ENCODE measurements around the gene NT5M.

Gene NT5M

DNA sequence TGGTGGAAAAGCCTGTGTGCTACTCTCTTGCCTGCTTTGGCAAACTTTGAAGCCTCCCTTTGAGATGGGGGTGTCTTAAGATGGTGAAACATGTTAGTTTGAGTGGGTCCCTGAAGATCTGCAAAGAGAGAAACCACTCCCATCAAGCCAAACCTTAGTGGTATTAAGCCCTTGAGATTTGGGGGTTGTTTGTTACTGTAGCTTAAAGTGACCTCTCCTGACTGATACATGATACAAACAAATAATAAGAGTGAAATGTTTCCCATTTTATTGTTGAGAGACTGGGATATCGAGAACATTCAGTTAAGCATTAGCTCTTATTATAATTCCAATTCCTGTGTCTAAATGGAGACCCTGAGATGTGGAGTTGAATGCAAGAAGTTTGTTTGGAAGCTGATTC is 63.1 kb downstream of the NT5M start:
- Histone ChIP-seq H3K9ac (ENCODE audit: low read length in 2 of 2) (no peak overlapping the region), H3K27me3 (ENCODE audit: control insufficient read depth in 1 of 2, insufficient read depth in 2 of 2, low read length in 2 of 2) (peaks cover 8 to 11% of the 10 kb centered on the region in 2 donors), H3K9me3 (ENCODE audit: control insufficient read depth in 2 of 2, low read length in 2 of 2) (peaks cover 0 to 4% of the 10 kb centered on the region in 2 donors), H3K36me3 (ENCODE audit: control insufficient read depth in 2 of 2, insufficient read depth in 2 of 2, low read length in 2 of 2) (no peaks in the 10 kb centered on the region), H3K4me3 (ENCODE audit: low read length in 2 of 2) (no peak overlapping the region), H3K27ac (ENCODE audit: low read length) (no peak overlapping the region), H3K4me1 (ENCODE audit: control insufficient read depth, insufficient read depth, low read length) (no peaks in the 10 kb centered on the region)

DNA sequence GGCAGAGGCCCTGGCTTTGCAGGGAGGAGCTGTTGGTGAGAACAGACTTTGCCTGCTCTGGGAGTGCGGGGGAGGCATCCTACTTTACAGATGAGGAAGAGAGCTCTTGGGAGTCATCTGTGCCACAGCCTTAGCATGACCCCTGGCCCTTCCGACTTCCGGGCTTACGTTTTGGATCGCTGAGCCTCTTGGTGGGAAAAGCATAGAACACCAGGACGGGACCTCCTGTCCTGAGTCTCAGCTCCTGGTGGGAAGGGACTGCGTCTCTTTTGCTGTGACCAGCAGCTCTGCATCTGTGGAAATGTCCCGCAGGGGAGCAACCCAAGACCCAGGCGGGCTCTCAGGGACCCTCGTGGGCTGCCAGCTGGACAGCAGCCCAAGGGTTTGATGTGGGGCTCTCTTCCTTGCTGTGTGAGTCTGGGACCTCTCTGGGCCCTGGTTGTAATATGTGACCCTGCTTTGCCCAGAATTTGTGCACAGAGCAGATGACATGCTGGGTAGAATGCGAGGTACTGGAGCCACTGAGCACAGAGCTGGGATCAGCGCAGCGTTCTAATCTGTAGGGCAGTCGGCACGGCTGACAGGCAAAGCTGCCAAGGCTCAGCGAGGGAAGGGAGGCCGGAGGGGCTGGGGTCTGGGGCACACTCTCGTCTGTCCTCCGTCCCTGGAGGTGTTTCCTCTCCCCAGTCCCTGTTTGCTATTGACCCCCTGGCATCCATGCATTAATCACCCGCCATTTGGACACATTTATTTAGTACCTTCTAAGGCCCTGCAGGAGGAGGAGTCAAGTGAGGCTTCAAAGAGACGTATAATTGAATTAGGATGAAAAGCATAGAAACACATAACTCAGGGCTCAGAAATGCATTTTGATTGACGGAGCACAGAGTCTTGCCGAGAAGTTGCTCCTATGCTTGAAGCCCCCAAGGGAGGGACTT is 64.0 kb downstream of the NT5M start:
- no peak overlapping the region for H3K27ac ChIP-seq (ENCODE audit: low read length)
- H3K27me3 ChIP-seq (ENCODE audit: control insufficient read depth in 1 of 2, insufficient read depth in 2 of 2, low read length in 2 of 2) = peaks cover 8 to 11% of the 10 kb centered on the region in 2 donors
- peaks cover 0 to 4% of the 10 kb centered on the region in 2 donors for H3K9me3 ChIP-seq (ENCODE audit: control insufficient read depth in 2 of 2, low read length in 2 of 2)
- H3K36me3 ChIP-seq (ENCODE audit: control insufficient read depth in 2 of 2, insufficient read depth in 2 of 2, low read length in 2 of 2) = no peaks in the 10 kb centered on the region
- no peak overlapping the region for H3K9ac ChIP-seq (ENCODE audit: low read length in 2 of 2)
- no peak overlapping the region for H3K4me3 ChIP-seq (ENCODE audit: low read length in 2 of 2)
- H3K4me1 ChIP-seq (ENCODE audit: control insufficient read depth, insufficient read depth, low read length) = no peaks in the 10 kb centered on the region

DNA sequence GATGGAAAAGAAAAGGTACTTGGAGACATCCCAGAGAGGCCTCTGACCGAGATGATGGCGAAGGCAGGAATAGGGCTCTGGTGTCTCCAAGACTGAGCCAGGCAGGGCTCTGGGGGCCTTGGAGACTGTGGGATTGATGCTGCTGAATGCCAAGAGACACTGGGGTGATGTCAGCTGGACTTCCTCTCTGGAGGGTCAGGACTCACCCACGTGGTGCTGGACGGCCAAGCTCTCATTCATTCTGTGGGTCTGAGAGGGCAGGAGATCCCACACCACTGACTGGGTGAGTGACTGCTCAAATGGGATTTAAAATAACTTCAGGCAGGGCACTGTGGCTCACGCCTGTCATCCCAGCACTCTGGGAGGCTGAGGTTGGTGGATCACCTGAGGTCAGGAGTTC is 64.8 kb downstream of the NT5M start:
- Histone ChIP-seq H3K9me3 (ENCODE audit: control insufficient read depth in 2 of 2, low read length in 2 of 2) (peaks cover 0 to 4% of the 10 kb centered on the region in 2 donors), H3K9ac (ENCODE audit: low read length in 2 of 2) (no peak overlapping the region), H3K4me1 (ENCODE audit: control insufficient read depth, insufficient read depth, low read length) (no peaks in the 10 kb centered on the region), H3K36me3 (ENCODE audit: control insufficient read depth in 2 of 2, insufficient read depth in 2 of 2, low read length in 2 of 2) (no peaks in the 10 kb centered on the region), H3K27ac (ENCODE audit: low read length) (no peak overlapping the region), H3K4me3 (ENCODE audit: low read length in 2 of 2) (no peak overlapping the region), H3K27me3 (ENCODE audit: control insufficient read depth in 1 of 2, insufficient read depth in 2 of 2, low read length in 2 of 2) (peaks cover 8 to 11% of the 10 kb centered on the region in 2 donors)

DNA sequence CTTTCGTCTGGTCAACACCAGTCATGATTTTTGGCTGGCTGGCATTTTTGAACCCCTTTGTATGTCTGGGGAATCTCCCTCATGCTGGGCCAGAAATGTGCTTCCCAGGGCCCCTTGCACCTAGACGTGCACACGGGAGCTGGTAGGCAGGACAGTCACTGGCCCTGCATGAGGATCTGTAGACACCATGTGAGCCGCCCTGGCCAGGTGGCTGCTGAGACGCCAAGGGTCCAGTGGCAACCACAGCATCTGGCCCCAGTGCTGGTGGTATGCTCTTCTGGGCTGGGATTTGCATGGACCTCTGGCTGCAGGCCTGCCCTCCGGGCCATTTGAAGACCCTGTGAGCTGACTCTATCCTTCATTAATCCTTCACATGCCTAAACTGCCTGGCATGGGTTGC is 67.5 kb downstream of the NT5M start:
- H3K36me3 ChIP-seq (ENCODE audit: control insufficient read depth in 2 of 2, insufficient read depth in 2 of 2, low read length in 2 of 2) = no peaks in the 10 kb centered on the region

DNA sequence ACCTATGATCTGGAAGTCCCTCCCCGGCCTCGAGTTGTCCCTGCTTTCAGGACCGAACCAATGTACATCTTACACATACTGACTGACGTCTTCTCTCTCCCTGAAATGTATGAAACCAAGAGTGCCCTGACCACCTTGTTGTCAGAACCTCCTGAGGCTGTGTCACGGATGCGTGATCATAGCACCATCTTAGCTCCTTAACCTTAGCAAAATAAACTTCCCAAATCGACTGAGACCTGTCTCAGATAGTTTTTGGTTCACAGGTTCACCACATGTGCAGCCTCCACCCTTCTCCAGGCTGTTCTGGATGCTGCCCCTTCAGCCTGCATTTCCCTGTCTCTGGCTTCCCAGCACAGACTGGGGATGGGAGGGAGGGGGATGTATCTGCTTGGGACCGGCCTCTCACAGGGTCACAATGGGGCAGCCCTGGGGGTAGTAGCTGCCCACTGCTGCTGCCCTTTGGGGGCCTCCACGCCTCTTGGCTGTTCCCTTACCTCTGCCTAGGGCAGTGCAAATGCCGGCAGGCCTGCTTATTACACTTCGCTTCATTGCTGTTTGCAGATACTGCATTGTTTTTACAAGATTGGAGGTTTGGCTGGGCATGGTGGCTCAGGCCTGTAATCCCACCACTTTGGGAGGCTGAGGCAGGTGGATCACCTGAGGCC is 69.8 kb downstream of the NT5M start:
- Histone ChIP-seq H3K4me3 (ENCODE audit: low read length in 2 of 2) (no peak overlapping the region), H3K9me3 (ENCODE audit: control insufficient read depth in 2 of 2, low read length in 2 of 2) (no peaks in the 10 kb centered on the region), H3K27me3 (ENCODE audit: control insufficient read depth in 1 of 2, insufficient read depth in 2 of 2, low read length in 2 of 2) (no peaks in the 10 kb centered on the region), H3K27ac (ENCODE audit: low read length) (no peak overlapping the region), H3K36me3 (ENCODE audit: control insufficient read depth in 2 of 2, insufficient read depth in 2 of 2, low read length in 2 of 2) (no peaks in the 10 kb centered on the region), H3K9ac (ENCODE audit: low read length in 2 of 2) (no peak overlapping the region), H3K4me1 (ENCODE audit: control insufficient read depth, insufficient read depth, low read length) (no peaks in the 10 kb centered on the region)

More for the DNA sequence above, 67.5 kb downstream of the NT5M start:
- no peak overlapping the region for H3K27ac ChIP-seq (ENCODE audit: low read length)
- peaks cover 0 to 4% of the 10 kb centered on the region in 2 donors for H3K9me3 ChIP-seq (ENCODE audit: control insufficient read depth in 2 of 2, low read length in 2 of 2)
- peaks cover 4 to 6% of the 10 kb centered on the region in 2 donors for H3K27me3 ChIP-seq (ENCODE audit: control insufficient read depth in 1 of 2, insufficient read depth in 2 of 2, low read length in 2 of 2)
- no peak overlapping the region for H3K4me3 ChIP-seq (ENCODE audit: low read length in 2 of 2)
- no peaks in the 10 kb centered on the region for H3K4me1 ChIP-seq (ENCODE audit: control insufficient read depth, insufficient read depth, low read length)
- H3K9ac ChIP-seq (ENCODE audit: low read length in 2 of 2) = no peak overlapping the region

DNA sequence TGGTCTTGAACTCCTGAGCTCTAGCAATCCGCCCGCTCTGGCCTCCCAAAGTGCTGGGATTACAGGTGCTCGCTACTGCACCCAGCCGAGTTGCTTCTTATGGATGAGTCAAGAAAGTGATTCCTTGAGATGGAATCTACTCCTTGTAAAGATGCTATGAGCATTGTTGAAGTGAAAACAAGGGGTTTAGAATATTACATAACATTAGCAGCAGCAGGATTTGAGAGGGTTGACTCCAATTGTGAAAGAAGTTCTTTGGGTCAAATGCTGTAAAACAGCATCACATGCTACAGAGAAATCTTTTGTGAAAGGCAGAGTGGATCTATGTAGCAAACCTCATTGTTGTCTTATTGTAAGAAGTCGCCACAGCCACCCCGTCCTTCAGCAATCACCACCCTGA is 72.7 kb downstream of the NT5M start:
- H3K27me3 ChIP-seq (ENCODE audit: control insufficient read depth in 1 of 2, insufficient read depth in 2 of 2, low read length in 2 of 2) = peaks cover 9% of the 10 kb centered on the region in 2 donors
- no peak overlapping the region for H3K9ac ChIP-seq (ENCODE audit: low read length in 2 of 2)
- no peak overlapping the region for H3K27ac ChIP-seq (ENCODE audit: low read length)
- H3K4me3 ChIP-seq (ENCODE audit: low read length in 2 of 2) = no peak overlapping the region
- no peaks in the 10 kb centered on the region for H3K4me1 ChIP-seq (ENCODE audit: control insufficient read depth, insufficient read depth, low read length)
- H3K36me3 ChIP-seq (ENCODE audit: control insufficient read depth in 2 of 2, insufficient read depth in 2 of 2, low read length in 2 of 2) = no peaks in the 10 kb centered on the region
- no peaks in the 10 kb centered on the region for H3K9me3 ChIP-seq (ENCODE audit: control insufficient read depth in 2 of 2, low read length in 2 of 2)

DNA sequence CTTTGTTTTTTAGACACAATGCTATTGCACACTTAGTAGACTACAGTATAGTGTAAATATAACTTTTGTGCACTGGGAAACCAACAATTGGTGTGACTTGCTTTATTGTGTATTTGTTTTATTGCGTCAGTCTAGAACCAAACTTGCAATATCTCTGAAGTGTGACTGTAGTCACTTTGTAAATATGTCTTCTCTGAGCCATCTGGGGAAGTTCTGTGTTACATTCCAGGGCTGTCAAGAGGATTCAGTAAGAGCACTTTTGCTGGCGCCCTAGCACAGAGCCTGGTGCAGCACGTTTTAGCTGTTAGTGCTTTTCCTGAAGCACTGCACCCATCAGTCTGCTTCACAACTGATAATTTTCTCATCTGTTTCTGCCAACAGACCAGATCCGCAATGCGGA is 73.2 kb downstream of the NT5M start:
- Histone ChIP-seq H3K4me1 (ENCODE audit: control insufficient read depth, insufficient read depth, low read length) (no peaks in the 10 kb centered on the region), H3K27ac (ENCODE audit: low read length) (no peak overlapping the region), H3K4me3 (ENCODE audit: low read length in 2 of 2) (no peak overlapping the region), H3K27me3 (ENCODE audit: control insufficient read depth in 1 of 2, insufficient read depth in 2 of 2, low read length in 2 of 2) (peaks cover 9 to 12% of the 10 kb centered on the region in 2 donors), H3K36me3 (ENCODE audit: control insufficient read depth in 2 of 2, insufficient read depth in 2 of 2, low read length in 2 of 2) (no peaks in the 10 kb centered on the region), H3K9me3 (ENCODE audit: control insufficient read depth in 2 of 2, low read length in 2 of 2) (no peaks in the 10 kb centered on the region), H3K9ac (ENCODE audit: low read length in 2 of 2) (no peak overlapping the region)

DNA sequence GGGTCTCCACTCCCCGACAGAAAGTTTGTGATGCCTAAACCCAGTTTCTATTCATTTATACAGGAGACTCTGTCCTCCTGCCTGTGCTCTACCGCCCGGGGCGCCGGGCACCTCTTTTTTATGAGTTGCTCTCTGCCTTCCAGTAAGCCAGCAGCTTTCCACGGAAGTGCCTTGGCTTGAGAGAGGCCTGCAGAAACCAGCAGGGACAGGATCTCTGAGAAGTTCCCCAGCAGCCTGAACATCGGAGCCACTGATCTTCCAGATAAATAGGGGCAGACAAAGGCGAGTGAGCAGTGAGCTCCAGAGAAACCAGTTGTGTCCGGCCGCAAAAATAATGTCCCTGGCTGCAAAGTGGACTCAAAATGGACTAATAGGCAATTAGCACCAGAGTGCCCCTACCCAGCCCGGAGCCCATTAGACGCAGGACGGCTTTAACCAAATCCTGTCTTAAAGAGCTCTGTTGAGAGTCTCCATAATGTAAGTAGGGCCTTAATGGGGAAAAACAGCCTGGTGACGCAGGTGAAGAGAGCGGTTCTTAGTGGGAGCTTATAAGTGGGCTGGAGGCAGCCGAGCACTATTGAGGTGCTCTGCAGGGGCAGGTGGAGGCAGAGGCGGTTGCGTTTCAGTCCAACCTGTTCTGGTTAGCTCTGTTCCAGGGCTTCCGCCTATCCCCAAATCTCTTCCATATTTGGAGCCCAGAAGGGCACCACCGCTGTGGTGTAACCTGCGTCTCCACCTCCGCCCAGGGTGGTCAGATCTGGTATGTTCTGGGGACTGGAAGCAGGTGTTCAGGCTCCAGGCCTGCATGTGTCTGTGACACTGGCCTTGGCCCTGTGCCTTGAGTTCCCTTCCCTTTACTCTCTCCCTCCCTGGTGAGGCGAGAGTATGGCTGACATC is 74.1 kb downstream of the NT5M start:
- H3K9me3 ChIP-seq (ENCODE audit: control insufficient read depth in 2 of 2, low read length in 2 of 2) = no peaks in the 10 kb centered on the region
- no peak overlapping the region for H3K4me3 ChIP-seq (ENCODE audit: low read length in 2 of 2)
- H3K36me3 ChIP-seq (ENCODE audit: control insufficient read depth in 2 of 2, insufficient read depth in 2 of 2, low read length in 2 of 2) = no peaks in the 10 kb centered on the region
- no peak overlapping the region for H3K27ac ChIP-seq (ENCODE audit: low read length)
- H3K9ac ChIP-seq (ENCODE audit: low read length in 2 of 2) = no peak overlapping the region
- no peaks in the 10 kb centered on the region for H3K4me1 ChIP-seq (ENCODE audit: control insufficient read depth, insufficient read depth, low read length)
- H3K27me3 ChIP-seq (ENCODE audit: control insufficient read depth in 1 of 2, insufficient read depth in 2 of 2, low read length in 2 of 2) = peaks cover 11 to 12% of the 10 kb centered on the region in 2 donors

DNA sequence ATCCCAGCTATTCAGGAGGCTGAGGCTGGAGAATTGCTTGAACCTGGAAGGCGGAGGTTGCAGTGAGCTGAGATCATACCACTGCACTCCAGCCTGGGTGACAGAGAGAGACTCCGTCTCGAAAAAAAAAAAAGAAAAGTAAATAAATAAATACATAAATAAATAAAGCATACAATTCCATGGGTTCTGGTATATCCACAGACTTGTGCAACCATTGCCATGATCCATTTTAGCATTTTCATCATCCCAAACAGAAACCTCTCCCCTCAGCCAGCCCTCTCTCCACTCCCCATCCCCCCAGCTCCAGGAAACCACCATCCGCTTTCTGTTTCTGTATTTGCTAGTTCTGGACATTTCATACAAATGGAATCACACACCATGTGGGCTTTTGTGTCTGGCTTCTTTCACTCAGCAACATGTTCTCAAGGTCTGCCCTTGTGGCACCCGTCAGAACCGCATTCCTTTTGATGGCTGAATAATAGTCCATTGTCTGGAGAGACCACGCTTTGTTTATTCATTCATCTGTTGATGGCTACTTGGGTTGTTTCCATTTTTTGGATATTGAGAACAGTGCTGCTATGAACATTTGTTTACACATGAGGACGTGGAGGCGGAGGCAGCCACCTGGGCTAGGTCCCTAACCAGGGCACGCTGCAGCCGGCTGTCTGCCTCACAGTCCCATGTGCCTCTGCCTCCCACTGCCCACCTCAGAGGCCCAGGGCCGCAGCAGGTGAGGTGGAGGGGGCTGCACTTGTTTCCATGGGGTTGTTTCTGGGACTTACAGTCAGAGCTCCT is 76.2 kb downstream of the NT5M start:
- H3K9ac ChIP-seq (ENCODE audit: low read length in 2 of 2) = no peak overlapping the region
- no peaks in the 10 kb centered on the region for H3K36me3 ChIP-seq (ENCODE audit: control insufficient read depth in 2 of 2, insufficient read depth in 2 of 2, low read length in 2 of 2)
- no peaks in the 10 kb centered on the region for H3K4me1 ChIP-seq (ENCODE audit: control insufficient read depth, insufficient read depth, low read length)
- H3K27me3 ChIP-seq (ENCODE audit: control insufficient read depth in 1 of 2, insufficient read depth in 2 of 2, low read length in 2 of 2) = peaks cover 13 to 15% of the 10 kb centered on the region in 2 donors
- no peaks in the 10 kb centered on the region for H3K9me3 ChIP-seq (ENCODE audit: control insufficient read depth in 2 of 2, low read length in 2 of 2)
- no peak overlapping the region for H3K4me3 ChIP-seq (ENCODE audit: low read length in 2 of 2)
- H3K27ac ChIP-seq (ENCODE audit: low read length) = no peak overlapping the region

Measured in stomach smooth muscle (tissue), 2 donors.